KOPT-K1 (cell line): ENCODE results near the gene EFCAB8.

Experiments
- H3K27ac ChIP-seq: fragments of 200-600 bp; sonication (generic); 2 replicates; pipeline ENCODE4 v1.5.1; 2016; ENCODE audit warnings: antibody characterized with exemption, mild to moderate bottlenecking, low read depth, low read length; ENCODE audit not compliant: poor library complexity, severe bottlenecking
- H3K36me3 ChIP-seq: fragments of 200-600 bp; sonication (generic); 2 replicates; pipeline ENCODE4 v1.5.1; 2017; ENCODE audit warnings: antibody characterized with exemption, mild to moderate bottlenecking, low read length, moderate library complexity; ENCODE audit not compliant: insufficient read depth
- H3K9me3 ChIP-seq: fragments of 200-600 bp; sonication (generic); 2 replicates; pipeline ENCODE4 v1.5.1; 2017; ENCODE audit warnings: antibody characterized with exemption, low read length, mild to moderate bottlenecking; ENCODE audit not compliant: insufficient read depth, poor library complexity, severe bottlenecking

Gene EFCAB8

GRCh38 chr20:32834972-32835371 is 23.8 kb upstream of the EFCAB8 start:
- H3K36me3 ChIP-seq = peaks cover 99% of the 10 kb centered on the region
- no peaks in the 10 kb centered on the region for H3K9me3 ChIP-seq
- no peak overlapping the region for H3K27ac ChIP-seq

GRCh38 chr20:32837157-32837556 is 21.6 kb upstream of the EFCAB8 start:
- Histone ChIP-seq H3K9me3 (no peaks in the 10 kb centered on the region), H3K27ac (no peak overlapping the region), H3K36me3 (peaks cover 99% of the 10 kb centered on the region)

- H3K27ac ChIP-seq = no peak overlapping the region
- no peaks in the 10 kb centered on the region for H3K9me3 ChIP-seq
- H3K36me3 ChIP-seq = peaks cover 100% of the 10 kb centered on the region
Observed at GRCh38 chr20:32839227-32839981, 19.3 kb upstream of the EFCAB8 start.

- Histone ChIP-seq H3K9me3 (no peaks in the 10 kb centered on the region), H3K27ac (no peak overlapping the region), H3K36me3 (peaks cover 100% of the 10 kb centered on the region)
Observed at GRCh38 chr20:32839982-32840285, 18.8 kb upstream of the EFCAB8 start.

GRCh38 chr20:32841174-32841573 is 17.5 kb upstream of the EFCAB8 start:
- Histone ChIP-seq H3K9me3 (no peaks in the 10 kb centered on the region), H3K36me3 (peaks cover 100% of the 10 kb centered on the region), H3K27ac (no peak overlapping the region)

- H3K36me3 ChIP-seq = peaks cover 100% of the 10 kb centered on the region
Observed at GRCh38 chr20:32841632-32842031, 17.1 kb upstream of the EFCAB8 start.

GRCh38 chr20:32842688-32843524 is 15.8 kb upstream of the EFCAB8 start:
- Histone ChIP-seq H3K27ac (no peak overlapping the region), H3K36me3 (peaks cover 100% of the 10 kb centered on the region), H3K9me3 (no peaks in the 10 kb centered on the region)

More at GRCh38 chr20:32841632-32842031, 17.1 kb upstream of the EFCAB8 start:
- Histone ChIP-seq H3K27ac (no peak overlapping the region), H3K9me3 (no peaks in the 10 kb centered on the region)

- H3K36me3 ChIP-seq = peaks cover 100% of the 10 kb centered on the region
- no peak overlapping the region for H3K27ac ChIP-seq
- no peaks in the 10 kb centered on the region for H3K9me3 ChIP-seq
Observed at GRCh38 chr20:32845786-32846185, 12.9 kb upstream of the EFCAB8 start.

GRCh38 chr20:32846852-32847251 is 11.9 kb upstream of the EFCAB8 start:
- no peak overlapping the region for H3K27ac ChIP-seq

GRCh38 chr20:32847964-32848363 is 10.8 kb upstream of the EFCAB8 start:
- H3K27ac ChIP-seq = no peak overlapping the region
- no peaks in the 10 kb centered on the region for H3K9me3 ChIP-seq
- H3K36me3 ChIP-seq = peaks cover 100% of the 10 kb centered on the region

More at GRCh38 chr20:32846852-32847251, 11.9 kb upstream of the EFCAB8 start:
- H3K36me3 ChIP-seq = peaks cover 100% of the 10 kb centered on the region
- H3K9me3 ChIP-seq = no peaks in the 10 kb centered on the region

GRCh38 chr20:32848846-32849245 is 9.9 kb upstream of the EFCAB8 start:
- peaks cover 100% of the 10 kb centered on the region for H3K36me3 ChIP-seq
- H3K9me3 ChIP-seq = no peaks in the 10 kb centered on the region
- H3K27ac ChIP-seq = no peak overlapping the region

- Histone ChIP-seq H3K27ac (no peak overlapping the region), H3K9me3 (no peaks in the 10 kb centered on the region), H3K36me3 (peaks cover 98% of the 10 kb centered on the region)
Observed at GRCh38 chr20:32849577-32849976, 9.1 kb upstream of the EFCAB8 start.

- H3K9me3 ChIP-seq = no peaks in the 10 kb centered on the region
- H3K36me3 ChIP-seq = peaks cover 81% of the 10 kb centered on the region
- H3K27ac ChIP-seq = peak overlapping the region; percentile 17
Observed at GRCh38 chr20:32855387-32855786, 3.3 kb upstream of the EFCAB8 start.

GRCh38 chr20:32858189-32858588 is 534 bp upstream of the EFCAB8 start:
- Histone ChIP-seq H3K27ac (no peak overlapping the region), H3K36me3 (peaks cover 59% of the 10 kb centered on the region), H3K9me3 (no peaks in the 10 kb centered on the region)

- Histone ChIP-seq H3K9me3 (no peaks in the 10 kb centered on the region), H3K36me3 (peaks cover 30% of the 10 kb centered on the region), H3K27ac (no peak overlapping the region)
Observed at GRCh38 chr20:32861446-32861845, 2.7 kb downstream of the EFCAB8 start.
